ENCODE data around the gene ATF7.

The ATF7 gene

GRCh38 chr12:53625946-53626701 lies at the start of gene ATF7:
Gene ATF7 (minus strand): TSS chr12:53626382. CDS start chr12:53601000, 25,382 bp downstream.
- H3K36me3 ChIP-seq (ENCODE audit: control insufficient read depth, insufficient read depth, low read length): 0 out of 2 replicates have a peak, but pooled peaks cover 1% of the 10 kb centered on the region
- peak within 1 kb of the TSS; percentile 79 for H3K4me3 ChIP-seq (replicated peaks; ENCODE audit: low read depth, low read length)
- peak; percentile 97 for DNase-seq (ENCODE audit: extremely low read depth, insufficient read length)
- no peak for TF ChIP-seq CTCF (IDR thresholded peaks at IDR 0.05; ENCODE audit: insufficient read depth, low read length, poor library complexity, severe bottlenecking)
- no peaks in the 10 kb centered on the region for H3K27me3 ChIP-seq (replicated peaks; ENCODE audit: control insufficient read depth, insufficient read depth, low read length)

- Histone ChIP-seq H3K27me3 (replicated peaks; ENCODE audit: control insufficient read depth, insufficient read depth, low read length) (no peaks in the 10 kb centered on the region), H3K4me3 (replicated peaks; ENCODE audit: low read depth, low read length) (peak overlapping the region; percentile 76), H3K36me3 (ENCODE audit: control insufficient read depth, insufficient read depth, low read length) (peaks cover 2% of the 10 kb centered on the region)
- TF ChIP-seq CTCF (IDR thresholded peaks at IDR 0.05; ENCODE audit: insufficient read depth, low read length, poor library complexity, severe bottlenecking): no peak
- no peak for DNase-seq (ENCODE audit: extremely low read depth, insufficient read length)
Measured at GRCh38 chr12:53674977-53675700, 49.0 kb upstream of the ATF7 start.

GRCh38 chr12:53670971-53671370 lies 44.8 kb upstream of the ATF7 start:
- no peak for DNase-seq (ENCODE audit: extremely low read depth, insufficient read length)
- no peaks in the 10 kb centered on the region for H3K27me3 ChIP-seq (replicated peaks; ENCODE audit: control insufficient read depth, insufficient read depth, low read length)
- no peak overlapping the region for H3K4me3 ChIP-seq (replicated peaks; ENCODE audit: low read depth, low read length)
- no peak for TF ChIP-seq CTCF (IDR thresholded peaks at IDR 0.05; ENCODE audit: insufficient read depth, low read length, poor library complexity, severe bottlenecking)
- H3K36me3 ChIP-seq (ENCODE audit: control insufficient read depth, insufficient read depth, low read length): peaks cover 9% of the 10 kb centered on the region

- no peaks in the 10 kb centered on the region for H3K27me3 ChIP-seq (replicated peaks; ENCODE audit: control insufficient read depth, insufficient read depth, low read length)
- TF ChIP-seq CTCF (IDR thresholded peaks at IDR 0.05; ENCODE audit: insufficient read depth, low read length, poor library complexity, severe bottlenecking): no peak
- H3K36me3 ChIP-seq (ENCODE audit: control insufficient read depth, insufficient read depth, low read length): peaks cover 11% of the 10 kb centered on the region
- no peak for DNase-seq (ENCODE audit: extremely low read depth, insufficient read length)
- no peak overlapping the region for H3K4me3 ChIP-seq (replicated peaks; ENCODE audit: low read depth, low read length)
Measured at GRCh38 chr12:53670308-53670707, 44.1 kb upstream of the ATF7 start.

GRCh38 chr12:53667080-53667479 lies 40.9 kb upstream of the ATF7 start:
- Histone ChIP-seq H3K36me3 (ENCODE audit: control insufficient read depth, insufficient read depth, low read length) (peaks cover 13% of the 10 kb centered on the region), H3K27me3 (replicated peaks; ENCODE audit: control insufficient read depth, insufficient read depth, low read length) (no peaks in the 10 kb centered on the region), H3K4me3 (replicated peaks; ENCODE audit: low read depth, low read length) (no peak overlapping the region)
- DNase-seq (ENCODE audit: extremely low read depth, insufficient read length): no peak
- no peak for TF ChIP-seq CTCF (IDR thresholded peaks at IDR 0.05; ENCODE audit: insufficient read depth, low read length, poor library complexity, severe bottlenecking)
